SK-N-MC (cell line): ENCODE measurements around the gene RAVER1.

Experiments used
- EZH2 ChIP-seq: fragments of 200-600 bp; sonication (generic); IDR thresholded peaks from one replicate; pipeline ENCODE4 v1.6.1; 2017; ENCODE audit warnings: antibody characterized with exemption
- POLR2AphosphoS5 ChIP-seq: IDR thresholded peaks from 2 replicates; pipeline ENCODE4 v1.6.1; 2012; ENCODE audit warnings: mild to moderate bottlenecking, low read depth, low read length, borderline replicate concordance

- TF ChIP-seq EZH2 (no peak), POLR2AphosphoS5 (no peak)
These were observed 19.7 kb upstream of the RAVER1 start for GRCh38 chr19:10352764-10353671.
